Mucosa of descending colon (tissue), 3 donors: ENCODE results near the gene KDM2A. TPM values are rescaled to one million over a fixed set of nuclear protein-coding genes. Genes with fewer than 3 reads are reported as not detected.

Experiments used
- ATAC-seq: fragments of 200-7000 bp; cut with Tn5 transposase; one replicate; pipeline ENCODE4 v1.9.1; 2020; ENCODE audit warnings: mild to moderate bottlenecking, moderate library complexity
- DNase-seq, 3 donors: peaks; one replicate each; pipeline ENCODE4 v3.0.0-alpha.2; 2020
- H3K36me3 ChIP-seq: fragments of 200-600 bp; one replicate; pipeline ENCODE4 v1.8.0; 2021; ENCODE audit warnings: low read depth, mild to moderate bottlenecking
- H3K4me1 ChIP-seq: fragments of 200-600 bp; one replicate; pipeline ENCODE4 v1.8.0; 2021; ENCODE audit warnings: low read depth, mild to moderate bottlenecking
- H3K4me3 ChIP-seq: fragments of 200-600 bp; one replicate; pipeline ENCODE4 v1.8.0; 2021; ENCODE audit warnings: mild to moderate bottlenecking
- H3K9me3 ChIP-seq: fragments of 200-600 bp; one replicate; pipeline ENCODE4 v1.8.0; 2021; ENCODE audit warnings: mild to moderate bottlenecking
- CTCF ChIP-seq: fragments of 200-600 bp; IDR thresholded peaks from one replicate; pipeline ENCODE4 v1.8.0; 2022; ENCODE audit warnings: antibody characterized with exemption, mild to moderate bottlenecking
- intact Hi-C, 2 donors: fragments of 100-400 bp; cut with DNase I in 1 of 2; cut with micrococcal nuclease in 1 of 2; formaldehyde crosslinking; loops; one replicate each; pipeline versions ENCODE4 v1.11.0 to v1.11.1; 2022; cut with DNase I, micrococcal nuclease
- total RNA-seq, 3 donors: library from RNA; stranded (reverse); fragmentation: NEBNext Ultra II Directional in 2 of 3; extraction: Animal tissue kit (Norgen Biotek cat#: 25700) in 2 of 3; gene quantifications; one replicate each; pipeline versions ENCODE4 v1.2.1 to v1.2.4, GENCODE V29; 2021 to 2023
- donor health status: DM: no; HTN: no; CAD: no; lungs with moderate emphysema.
- donor health status: DM: no; HTN: no; CAD: no.
- donor health status: DM: no; HTN: yes; CAD: no.

KDM2A gene
- total RNA-seq, 3 donors from 2014 or later: 67.2 to 84.6 (median 77.1) TPM

GRCh38 chr11:67211656-67212436 lies 92.8 kb downstream of the KDM2A start:
- no peak for ATAC-seq
- no peak for TF ChIP-seq CTCF
- intact Hi-C loops: no loop called here

DNA sequence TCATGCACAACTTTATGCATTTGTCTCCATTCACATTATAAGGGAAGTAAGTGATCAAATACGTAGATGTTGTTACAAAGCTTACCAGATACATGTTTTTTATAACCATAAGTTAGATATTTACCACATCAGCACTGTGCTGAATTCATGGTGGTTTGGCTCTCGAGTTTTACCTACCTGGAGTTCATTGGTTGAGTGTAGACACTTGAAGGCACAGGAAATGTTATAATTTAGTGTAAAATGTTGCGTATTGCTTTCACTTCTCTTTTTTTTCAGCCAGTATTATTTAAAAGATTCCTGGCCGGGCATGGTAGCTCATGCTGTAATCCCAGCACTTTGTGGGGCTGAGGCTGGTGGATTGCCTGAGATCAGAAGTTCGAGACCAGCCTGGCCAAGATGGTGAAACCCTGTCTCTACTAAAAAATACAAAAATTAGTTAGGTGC lies 94.1 kb downstream of the KDM2A start:
- no peaks in the 10 kb centered on the region for H3K4me1 ChIP-seq
- intact Hi-C loops: no loop called here
- no peak overlapping the region for H3K4me3 ChIP-seq
- ATAC-seq (peak; percentile 14), DNase-seq (no peak)
- no peak for TF ChIP-seq CTCF
- H3K9me3 ChIP-seq: no peaks in the 10 kb centered on the region
- H3K36me3 ChIP-seq: peaks cover 6% of the 10 kb centered on the region

More at GRCh38 chr11:67211656-67212436, 92.8 kb downstream of the KDM2A start:
- no peak for DNase-seq
- Histone ChIP-seq H3K4me1 (no peaks in the 10 kb centered on the region), H3K4me3 (no peak overlapping the region), H3K9me3 (no peaks in the 10 kb centered on the region), H3K36me3 (peaks cover 6% of the 10 kb centered on the region)

DNA sequence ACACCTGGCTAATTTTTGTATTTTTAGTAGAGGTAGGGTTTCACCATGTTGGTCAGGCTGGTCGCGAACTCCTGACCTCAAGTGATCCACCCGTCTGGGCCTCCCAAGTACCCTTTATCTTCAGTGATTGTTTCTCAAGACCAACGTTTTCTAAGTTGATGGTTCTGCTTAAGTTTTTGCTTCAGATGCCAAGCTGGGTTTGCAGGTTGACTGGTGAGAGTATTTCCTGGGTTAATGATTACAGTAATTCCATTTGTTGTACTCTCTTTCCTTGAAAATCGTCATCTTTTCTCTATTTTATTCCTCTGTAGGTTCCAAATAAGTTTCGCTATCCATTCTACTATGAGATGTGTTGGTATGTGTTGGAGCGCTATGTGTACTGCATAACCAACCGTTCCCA lies 108.7 kb downstream of the KDM2A start:
- Histone ChIP-seq H3K9me3 (no peaks in the 10 kb centered on the region), H3K4me3 (no peak overlapping the region), H3K36me3 (peaks cover 12% of the 10 kb centered on the region), H3K4me1 (no peaks in the 10 kb centered on the region)
- DNase-seq: no peak
- intact Hi-C loops: no loop called here
- no peak for TF ChIP-seq CTCF
- no peak for ATAC-seq

GRCh38 chr11:67230406-67230805 lies 111.3 kb downstream of the KDM2A start:
- ATAC-seq (no peak), DNase-seq (no peak)
- Histone ChIP-seq H3K4me3 (no peak overlapping the region), H3K36me3 (peaks cover 12% of the 10 kb centered on the region), H3K4me1 (no peaks in the 10 kb centered on the region), H3K9me3 (no peaks in the 10 kb centered on the region)
- intact Hi-C loops: no loop called here
- no peak for TF ChIP-seq CTCF

DNA sequence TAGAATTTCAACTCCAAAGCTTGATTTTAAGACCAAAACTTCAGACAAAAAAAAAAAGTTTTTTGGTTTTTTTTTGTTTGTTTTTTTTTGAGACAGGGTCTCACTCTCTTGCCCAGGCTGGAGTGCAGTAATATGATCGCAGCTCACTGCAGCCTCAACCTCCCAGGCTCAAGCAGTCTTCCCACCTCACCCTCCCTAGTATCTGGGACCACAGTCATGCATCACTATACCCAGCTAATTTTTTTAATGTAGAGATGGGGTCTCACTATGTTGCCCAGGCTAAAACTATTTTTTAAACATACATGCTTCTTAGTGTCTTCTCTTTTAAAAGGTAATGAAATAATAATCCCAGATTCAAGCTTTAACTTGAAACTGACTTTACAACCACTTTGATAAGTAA lies 111.8 kb downstream of the KDM2A start:
- TF ChIP-seq CTCF: no peak
- Histone ChIP-seq H3K4me3 (no peak overlapping the region), H3K4me1 (no peaks in the 10 kb centered on the region), H3K9me3 (no peaks in the 10 kb centered on the region), H3K36me3 (peaks cover 12% of the 10 kb centered on the region)
- DNase-seq (no peak), ATAC-seq (no peak)
- intact Hi-C loops: no loop called here
